SK-N-SH (cell line): ENCODE results near the gene UGGT2. TPM values are rescaled to one million over a fixed set of nuclear protein-coding genes. Genes with fewer than 3 reads are reported as not detected.
"Not testable (repeated sequence)": the region's sequence is repeated elsewhere in the genome, so short reads cannot be mapped to it uniquely, and the experiment has no call there.

ENCODE experiments used
- CTCF ChIA-PET: fragments of 300-600, 350-600 bp; formaldehyde crosslinking; extraction: SDS; loops from one replicate; lab custom pipeline; 2021; lab: Yijun Ruan, JAX
- POLR2A ChIA-PET: fragments of 350-600 bp; sonication (Branson Sonifier 250); formaldehyde crosslinking; extraction: SDS; loops from one replicate; lab custom pipeline; 2020; ENCODE audit warnings: antibody characterized with exemption, inconsistent platforms; lab: Yijun Ruan, JAX
- DNase-seq: peaks from one replicate; pipeline ENCODE4 v3.0.0; 2012
- H2AFZ ChIP-seq: fragments of 200-600 bp; sonication (generic); 2 replicates; pipeline ENCODE4 v1.8.1; 2016; ENCODE audit warnings: antibody characterized with exemption, mild to moderate bottlenecking, low read depth
- H3F3A ChIP-seq: fragments of 200-600 bp; sonication (generic); replicated peaks from 2 replicates; pipeline ENCODE3; 2016; ENCODE audit warnings: antibody characterized with exemption, mild to moderate bottlenecking; ENCODE audit not compliant: insufficient read depth
- H3K27ac ChIP-seq, 2 experiments: fragments of 200-500 bp in 1 of 2; fragments of 200-600 bp in 1 of 2; sonication (Bioruptor generic) in 1 of 2; sonication (generic), shearing (Covaris generic) in 1 of 2; 2 replicates each; pipeline versions ENCODE4 v1.5.1 to v1.6.1; 2014 to 2016; ENCODE audit warnings: low read depth in 2 of 2, inconsistent platforms in 1 of 2, low read length in 1 of 2, mild to moderate bottlenecking in 1 of 2, mixed read lengths in 1 of 2
- H3K27me3 ChIP-seq: fragments of 200-600 bp; sonication (generic), shearing (Covaris generic); 2 replicates; pipeline ENCODE4 v1.6.1; 2016; ENCODE audit warnings: mixed run types; ENCODE audit not compliant: insufficient read depth
- H3K36me3 ChIP-seq, 2 experiments: fragments of 200-500 bp in 1 of 2; fragments of 200-600 bp in 1 of 2; sonication (Bioruptor generic) in 1 of 2; sonication (generic) in 1 of 2; replicated peaks in 1 of 2; 2 replicates each; pipeline versions ENCODE3 to v1.5.1; 2014 to 2016; ENCODE audit warnings: low read length in 1 of 2, mild to moderate bottlenecking in 1 of 2; ENCODE audit not compliant: insufficient read depth in 2 of 2, control insufficient read depth in 1 of 2
- H3K4me1 ChIP-seq, 2 experiments: fragments of 200-500 bp in 1 of 2; fragments of 200-600 bp in 1 of 2; sonication (Bioruptor generic) in 1 of 2; sonication (generic), shearing (Covaris generic) in 1 of 2; 2 replicates each; pipeline versions ENCODE4 v1.5.1 to v1.6.1; 2014 to 2016; ENCODE audit warnings: low read depth in 1 of 2, low read length in 1 of 2, mixed run types in 1 of 2; ENCODE audit not compliant: insufficient read depth in 2 of 2, control insufficient read depth in 1 of 2
- H3K4me2 ChIP-seq: fragments of 200-600 bp; sonication (generic), shearing (Covaris generic); 2 replicates; pipeline ENCODE4 v1.6.1; 2017; ENCODE audit warnings: mixed run types
- H3K4me3 ChIP-seq, 2 experiments: fragments of 200-500 bp in 1 of 2; fragments of 200-600 bp in 1 of 2; sonication (Bioruptor generic) in 1 of 2; sonication (generic), shearing (Covaris generic) in 1 of 2; 2 replicates each; pipeline versions ENCODE4 v1.5.1 to v1.8.1; 2014 to 2016; ENCODE audit warnings: low read depth in 2 of 2, inconsistent platforms in 1 of 2, low read length in 1 of 2, mild to moderate bottlenecking in 1 of 2, mixed read lengths in 1 of 2, moderate library complexity in 1 of 2
- H3K79me2 ChIP-seq: fragments of 200-600 bp; sonication (generic); 2 replicates; pipeline ENCODE4 v1.8.1; 2017; ENCODE audit warnings: mild to moderate bottlenecking; ENCODE audit not compliant: insufficient read depth
- H3K9ac ChIP-seq: fragments of 200-600 bp; sonication (generic); 2 replicates; pipeline ENCODE4 v1.6.1; 2017; ENCODE audit warnings: mixed run types
- H3K9me2 ChIP-seq: fragments of 200-600 bp; sonication (generic); 2 replicates; pipeline ENCODE4 v1.6.1; 2017; ENCODE audit warnings: mixed run types
- H3K9me3 ChIP-seq: fragments of 200-600 bp; sonication (generic); 2 replicates; pipeline ENCODE4 v1.6.1; 2017; ENCODE audit warnings: mixed run types, mild to moderate bottlenecking, moderate library complexity
- H4K20me1 ChIP-seq: fragments of 200-600 bp; sonication (generic); 2 replicates; pipeline ENCODE4 v1.6.1; 2017; ENCODE audit warnings: mild to moderate bottlenecking, mixed run types; ENCODE audit not compliant: insufficient read depth
- CHD2 ChIP-seq: fragments of 150-350 bp; IDR thresholded peaks from 2 replicates; pipeline ENCODE4 v1.6.1; 2018; ENCODE audit warnings: low read length; ENCODE audit not compliant: partially characterized antibody
- CTCF ChIP-seq: fragments of 200-600 bp; sonication (generic); IDR thresholded peaks from 2 replicates; pipeline ENCODE4 v1.6.1; 2017; ENCODE audit warnings: antibody characterized with exemption, mild to moderate bottlenecking, moderate library complexity
- ELF1 ChIP-seq: IDR thresholded peaks from 2 replicates; pipeline ENCODE4 v1.4.0; 2012
- EP300 ChIP-seq, 2 experiments: IDR thresholded peaks; 2 replicates each; pipeline versions ENCODE4 v1.4.0 to v1.6.1; 2012; ENCODE audit warnings: borderline replicate concordance in 1 of 2, low read depth in 1 of 2, low read length in 1 of 2
- EZH2phosphoT487 ChIP-seq: fragments of 200-600 bp; sonication (generic); IDR thresholded peaks from 2 replicates; pipeline ENCODE4 v1.6.1; 2017; ENCODE audit warnings: low read depth, mixed run types, mild to moderate bottlenecking, antibody characterized with exemption, moderate library complexity, borderline replicate concordance
- FOSL2 ChIP-seq: IDR thresholded peaks from 2 replicates; pipeline ENCODE4 v1.4.0; 2012; ENCODE audit warnings: low read depth, mild to moderate bottlenecking, moderate library complexity, borderline replicate concordance
- FOXJ3 ChIP-seq: sonication (generic); formaldehyde crosslinking; IDR thresholded peaks from 2 replicates; pipeline ENCODE4 v1.5.1; 2020; ENCODE audit warnings: mild to moderate bottlenecking, missing genetic modification reagents
- FOXM1 ChIP-seq: IDR thresholded peaks from 2 replicates; pipeline ENCODE4 v1.4.0; 2012; ENCODE audit warnings: low read depth, mild to moderate bottlenecking
- GATA2 ChIP-seq: sonication (generic); formaldehyde crosslinking; IDR thresholded peaks from 2 replicates; pipeline ENCODE4 v1.5.0; 2020; ENCODE audit warnings: mild to moderate bottlenecking, missing genetic modification reagents
- JUND ChIP-seq: IDR thresholded peaks from 2 replicates; pipeline ENCODE4 v1.4.0; 2012
- MXI1 ChIP-seq: IDR thresholded peaks from 2 replicates; pipeline ENCODE4 v1.6.1; 2012; ENCODE audit warnings: mild to moderate bottlenecking, low read depth, low read length, improper control_type of control experiment
- NRF1 ChIP-seq: IDR thresholded peaks from 2 replicates; pipeline ENCODE4 v1.6.1; 2012; ENCODE audit warnings: low read depth, mild to moderate bottlenecking, low read length
- RAD21 ChIP-seq: IDR thresholded peaks from 2 replicates; pipeline ENCODE4 v1.6.1; 2012; ENCODE audit warnings: mild to moderate bottlenecking, low read length
- RCOR1 ChIP-seq: fragments of 150-350 bp; IDR thresholded peaks from 2 replicates; pipeline ENCODE4 v1.6.1; 2017; ENCODE audit warnings: antibody characterized with exemption, low read length
- TAF1 ChIP-seq: IDR thresholded peaks from 2 replicates; pipeline ENCODE4 v1.6.1; 2012; ENCODE audit warnings: low read depth, mild to moderate bottlenecking, low read length, moderate library complexity, borderline replicate concordance
- WGBS: methylation state at CpG from one replicate; pipeline ENCODE4 v1.1.6; 2017; ENCODE audit warnings: low lambda C conversion rate; 5-methylcytosine and 5-hydroxymethylcytosine counted together
- polyA plus RNA-seq, 3 experiments: library from polyadenylated mRNA; depleted of rRNA; stranded (reverse); fragments of >200 nt; gene quantifications; 2 replicates each; pipeline ENCODE4 v1.2.3, GENCODE V29; 2012
- TF ChIP-seq, protein P1 (sequence below): IDR thresholded peaks from 2 replicates; pipeline ENCODE4 v1.4.0; 2012; ENCODE audit warnings: low read depth, borderline replicate concordance
- TF ChIP-seq, protein P2 (sequence below): IDR thresholded peaks from 2 replicates; pipeline ENCODE4 v1.6.1; 2012; ENCODE audit warnings: mild to moderate bottlenecking, low read depth, low read length, moderate library complexity

The UGGT2 gene
- polyA plus RNA-seq, 1 of the 3 experiments (the other 2 are of a cell fraction): 13.3 TPM

DNA sequence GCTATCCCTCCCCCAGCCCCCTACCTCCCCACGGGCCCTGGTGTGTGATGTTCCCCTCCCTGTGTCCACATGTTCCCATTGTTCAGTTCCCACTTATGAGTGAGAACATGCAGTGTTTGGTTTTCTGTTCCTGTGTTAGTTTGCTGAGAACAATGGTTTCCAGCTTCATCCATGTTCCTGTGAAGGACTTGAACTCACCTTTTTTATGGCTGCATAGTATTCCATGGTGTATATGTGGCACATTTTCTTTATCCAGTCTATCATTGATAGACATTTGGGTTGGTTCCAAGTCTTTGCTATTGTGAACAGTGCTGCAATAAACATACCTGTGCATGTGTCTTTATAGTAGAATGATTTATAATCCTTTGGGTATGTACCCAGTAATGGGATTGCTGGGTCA, 271.3 kb downstream of the UGGT2 start:
- H3K4me1 ChIP-seq: peaks cover 8 to 18% of the 10 kb centered on the region in 2 experiments; a peak in 3 of 4 replicates
- H3K9me3 ChIP-seq, H3K4me3 ChIP-seq, DNase-seq, H3K9me2 ChIP-seq, H3K4me2 ChIP-seq, H3K79me2 ChIP-seq, H3K9ac ChIP-seq, H4K20me1 ChIP-seq, H2AFZ ChIP-seq, H3K27me3 ChIP-seq, POLR2A ChIA-PET, H3F3A ChIP-seq, H3K27ac ChIP-seq: not testable (repeated sequence)
- 93% methylated on average over 1 of the region's 1 CpG for WGBS
- CTCF ChIA-PET: interaction anchor here (0.9 kb wide), 1 partner anchor 121 kb away, joined by 3 read pairs; no protein-coding TSS in a partner anchor
- peaks cover 3 to 25% of the 10 kb centered on the region in 2 experiments for H3K36me3 ChIP-seq

GRCh38 chr13:95781016-95781415, 272.2 kb downstream of the UGGT2 start:
- CTCF ChIA-PET: interaction anchor here (1.1 kb wide), 1 partner anchor 78 kb away, joined by 3 read pairs; no protein-coding TSS in a partner anchor
- 96% methylated on average over 4 of the region's 6 CpGs for WGBS
- POLR2A ChIA-PET: no interaction called here

More at GRCh38 chr13:95781016-95781415, 272.2 kb downstream of the UGGT2 start:
- no peak overlapping the region for H2AFZ ChIP-seq
- no peaks in the 10 kb centered on the region for H3K9me3 ChIP-seq
- peaks cover 8 to 18% of the 10 kb centered on the region in 2 experiments; a peak in 3 of 4 replicates for H3K4me1 ChIP-seq
- H3F3A ChIP-seq: peaks cover 2% of the 10 kb centered on the region
- DNase-seq: no peak
- no peaks in the 10 kb centered on the region for H4K20me1 ChIP-seq
- H3K9ac ChIP-seq: no peak overlapping the region
- H3K4me3 ChIP-seq: no peak overlapping the region
- H3K79me2 ChIP-seq: peaks cover 3% of the 10 kb centered on the region; the same call in 1 of the 2 replicates
- H3K27me3 ChIP-seq: no peaks in the 10 kb centered on the region
- no peak overlapping the region for H3K27ac ChIP-seq
- H3K36me3 ChIP-seq: peaks cover 6 to 22% of the 10 kb centered on the region in 2 experiments
- TF ChIP-seq JUND (no peak), ELF1 (no peak), MXI1 (no peak), EP300 (IDR thresholded peaks at IDR 0.05; ENCODE audit: borderline replicate concordance in 1 of 2, low read depth in 1 of 2, low read length in 1 of 2) (no peak), FOXJ3 (CRISPR knock-in tag) (no peak), NRF1 (no peak), FOSL2 (no peak), RCOR1 (no peak), RAD21 (no peak), CHD2 (no peak), TAF1 (no peak), CTCF (no peak), FOXM1 (no peak), EZH2phosphoT487 (no peak), GATA2 (CRISPR knock-in tag) (no peak)
- TF ChIP-seq, protein P1, sequence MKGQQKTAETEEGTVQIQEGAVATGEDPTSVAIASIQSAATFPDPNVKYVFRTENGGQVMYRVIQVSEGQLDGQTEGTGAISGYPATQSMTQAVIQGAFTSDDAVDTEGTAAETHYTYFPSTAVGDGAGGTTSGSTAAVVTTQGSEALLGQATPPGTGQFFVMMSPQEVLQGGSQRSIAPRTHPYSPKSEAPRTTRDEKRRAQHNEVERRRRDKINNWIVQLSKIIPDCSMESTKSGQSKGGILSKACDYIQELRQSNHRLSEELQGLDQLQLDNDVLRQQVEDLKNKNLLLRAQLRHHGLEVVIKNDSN: no peak
- TF ChIP-seq, protein P2, sequence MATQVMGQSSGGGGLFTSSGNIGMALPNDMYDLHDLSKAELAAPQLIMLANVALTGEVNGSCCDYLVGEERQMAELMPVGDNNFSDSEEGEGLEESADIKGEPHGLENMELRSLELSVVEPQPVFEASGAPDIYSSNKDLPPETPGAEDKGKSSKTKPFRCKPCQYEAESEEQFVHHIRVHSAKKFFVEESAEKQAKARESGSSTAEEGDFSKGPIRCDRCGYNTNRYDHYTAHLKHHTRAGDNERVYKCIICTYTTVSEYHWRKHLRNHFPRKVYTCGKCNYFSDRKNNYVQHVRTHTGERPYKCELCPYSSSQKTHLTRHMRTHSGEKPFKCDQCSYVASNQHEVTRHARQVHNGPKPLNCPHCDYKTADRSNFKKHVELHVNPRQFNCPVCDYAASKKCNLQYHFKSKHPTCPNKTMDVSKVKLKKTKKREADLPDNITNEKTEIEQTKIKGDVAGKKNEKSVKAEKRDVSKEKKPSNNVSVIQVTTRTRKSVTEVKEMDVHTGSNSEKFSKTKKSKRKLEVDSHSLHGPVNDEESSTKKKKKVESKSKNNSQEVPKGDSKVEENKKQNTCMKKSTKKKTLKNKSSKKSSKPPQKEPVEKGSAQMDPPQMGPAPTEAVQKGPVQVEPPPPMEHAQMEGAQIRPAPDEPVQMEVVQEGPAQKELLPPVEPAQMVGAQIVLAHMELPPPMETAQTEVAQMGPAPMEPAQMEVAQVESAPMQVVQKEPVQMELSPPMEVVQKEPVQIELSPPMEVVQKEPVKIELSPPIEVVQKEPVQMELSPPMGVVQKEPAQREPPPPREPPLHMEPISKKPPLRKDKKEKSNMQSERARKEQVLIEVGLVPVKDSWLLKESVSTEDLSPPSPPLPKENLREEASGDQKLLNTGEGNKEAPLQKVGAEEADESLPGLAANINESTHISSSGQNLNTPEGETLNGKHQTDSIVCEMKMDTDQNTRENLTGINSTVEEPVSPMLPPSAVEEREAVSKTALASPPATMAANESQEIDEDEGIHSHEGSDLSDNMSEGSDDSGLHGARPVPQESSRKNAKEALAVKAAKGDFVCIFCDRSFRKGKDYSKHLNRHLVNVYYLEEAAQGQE: no peak
- no peaks in the 10 kb centered on the region for H3K9me2 ChIP-seq
- H3K4me2 ChIP-seq: no peak overlapping the region
